ENCODE results near the gene STRA6.

STRA6 gene

GRCh38 chr15:74130849-74131627 is 71.5 kb downstream of the STRA6 start:
- no peak for DNase-seq

GRCh38 chr15:74130155-74130848 is 72.3 kb downstream of the STRA6 start, which contains the start of gene ISLR2:
Gene ISLR2 (plus strand): TSS chr15:74130586. CDS start chr15:74132755, 2,169 bp downstream.
- DNase-seq, result peak; percentile 44

- peak; percentile 16 for DNase-seq
These were observed 72.9 kb downstream of the STRA6 start for GRCh38 chr15:74129586-74130154.
